SK-N-SH treated with all-trans-retinoic acid at 6 μM for 48 hours (cell line): ENCODE results near the gene YPEL2.

Experiments
- ATAC-seq: fragments of 200-7000 bp; cut with Tn5 transposase; 3 replicates; pipeline ENCODE4 v1.9.1; 2020; ENCODE audit warnings: mild to moderate bottlenecking, moderate library complexity
- CSDC2 ChIP-seq: fragments of 250-450 bp; sonication (Bioruptor Pico); IDR thresholded peaks from 2 replicates; pipeline ENCODE4 v1.5.0; 2020; ENCODE audit warnings: mild to moderate bottlenecking, moderate library complexity
- ESRRG ChIP-seq: fragments of 250-450 bp; sonication (Bioruptor Pico); IDR thresholded peaks from 2 replicates; pipeline ENCODE4 v1.6.1; 2021; ENCODE audit warnings: mild to moderate bottlenecking
- GLIS3 ChIP-seq: fragments of 250-450 bp; sonication (Bioruptor Pico); IDR thresholded peaks from 2 replicates; pipeline ENCODE4 v1.5.0; 2020; ENCODE audit warnings: mild to moderate bottlenecking, moderate library complexity
- ISL1 ChIP-seq: fragments of 250-450 bp; sonication (Bioruptor Pico); IDR thresholded peaks from 2 replicates; pipeline ENCODE4 v2.1.2; 2022; ENCODE audit warnings: mild to moderate bottlenecking, moderate library complexity
- SNAI2 ChIP-seq: fragments of 250-450 bp; sonication (Bioruptor Pico); IDR thresholded peaks from 2 replicates; pipeline ENCODE4 v1.5.0; 2020; ENCODE audit warnings: mild to moderate bottlenecking, moderate library complexity
- TOX ChIP-seq: fragments of 250-450 bp; sonication (Bioruptor Pico); IDR thresholded peaks from 2 replicates; pipeline ENCODE4 v1.8.0; 2021; ENCODE audit warnings: mild to moderate bottlenecking, moderate library complexity, borderline replicate concordance
- TSHZ2 ChIP-seq: fragments of 250-450 bp; sonication (Bioruptor Pico); IDR thresholded peaks from 2 replicates; pipeline ENCODE4 v1.5.0; 2020; ENCODE audit warnings: mild to moderate bottlenecking, moderate library complexity
- ZNF565 ChIP-seq: fragments of 450-650 bp; formaldehyde crosslinking; conservative IDR thresholded peaks from 2 replicates; pipeline ENCODE4 v1.5.0; 2020; ENCODE audit warnings: low read depth, mild to moderate bottlenecking, moderate library complexity
- ZNF70 ChIP-seq: fragments of 450-650 bp; formaldehyde crosslinking; IDR thresholded peaks from 2 replicates; pipeline ENCODE4 v1.5.0; 2020; ENCODE audit warnings: mild to moderate bottlenecking, moderate library complexity
- ZNF8 ChIP-seq: fragments of 450-650 bp; formaldehyde crosslinking; IDR thresholded peaks from 2 replicates; pipeline ENCODE4 v1.5.0; 2020; ENCODE audit warnings: mild to moderate bottlenecking, moderate library complexity
- TF ChIP-seq, protein P1 (sequence below): fragments of 250-450 bp; sonication (Bioruptor Pico); IDR thresholded peaks from 2 replicates; pipeline ENCODE4 v1.8.0; 2021; ENCODE audit warnings: low read depth, mild to moderate bottlenecking, moderate library complexity, borderline replicate concordance
- TF ChIP-seq, protein P2 (sequence below): fragments of 250-450 bp; sonication (Bioruptor Pico); IDR thresholded peaks from 2 replicates; pipeline ENCODE4 v1.5.1; 2020; ENCODE audit warnings: low read depth, mild to moderate bottlenecking, moderate library complexity

Gene YPEL2

GRCh38 chr17:59443106-59443505, 111.7 kb downstream of the YPEL2 start:
- TF ChIP-seq TOX (CRISPR knock-in tag) (no peak), GLIS3 (CRISPR knock-in tag) (no peak), SNAI2 (CRISPR knock-in tag) (no peak), ZNF8 (CRISPR knock-in tag) (no peak), ISL1 (CRISPR knock-in tag) (no peak), CSDC2 (CRISPR knock-in tag) (no peak), TSHZ2 (CRISPR knock-in tag) (no peak), ZNF565 (CRISPR knock-in tag) (no peak), ESRRG (CRISPR knock-in tag) (no peak), ZNF70 (CRISPR knock-in tag) (no peak)
- TF ChIP-seq, protein P1, sequence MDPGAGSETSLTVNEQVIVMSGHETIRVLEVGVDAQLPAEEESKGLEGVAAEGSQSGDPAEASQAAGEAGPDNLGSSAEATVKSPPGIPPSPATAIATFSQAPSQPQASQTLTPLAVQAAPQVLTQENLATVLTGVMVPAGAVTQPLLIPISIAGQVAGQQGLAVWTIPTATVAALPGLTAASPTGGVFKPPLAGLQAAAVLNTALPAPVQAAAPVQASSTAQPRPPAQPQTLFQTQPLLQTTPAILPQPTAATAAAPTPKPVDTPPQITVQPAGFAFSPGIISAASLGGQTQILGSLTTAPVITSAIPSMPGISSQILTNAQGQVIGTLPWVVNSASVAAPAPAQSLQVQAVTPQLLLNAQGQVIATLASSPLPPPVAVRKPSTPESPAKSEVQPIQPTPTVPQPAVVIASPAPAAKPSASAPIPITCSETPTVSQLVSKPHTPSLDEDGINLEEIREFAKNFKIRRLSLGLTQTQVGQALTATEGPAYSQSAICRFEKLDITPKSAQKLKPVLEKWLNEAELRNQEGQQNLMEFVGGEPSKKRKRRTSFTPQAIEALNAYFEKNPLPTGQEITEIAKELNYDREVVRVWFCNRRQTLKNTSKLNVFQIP (CRISPR knock-in tag) = no peak
- TF ChIP-seq, protein P2, sequence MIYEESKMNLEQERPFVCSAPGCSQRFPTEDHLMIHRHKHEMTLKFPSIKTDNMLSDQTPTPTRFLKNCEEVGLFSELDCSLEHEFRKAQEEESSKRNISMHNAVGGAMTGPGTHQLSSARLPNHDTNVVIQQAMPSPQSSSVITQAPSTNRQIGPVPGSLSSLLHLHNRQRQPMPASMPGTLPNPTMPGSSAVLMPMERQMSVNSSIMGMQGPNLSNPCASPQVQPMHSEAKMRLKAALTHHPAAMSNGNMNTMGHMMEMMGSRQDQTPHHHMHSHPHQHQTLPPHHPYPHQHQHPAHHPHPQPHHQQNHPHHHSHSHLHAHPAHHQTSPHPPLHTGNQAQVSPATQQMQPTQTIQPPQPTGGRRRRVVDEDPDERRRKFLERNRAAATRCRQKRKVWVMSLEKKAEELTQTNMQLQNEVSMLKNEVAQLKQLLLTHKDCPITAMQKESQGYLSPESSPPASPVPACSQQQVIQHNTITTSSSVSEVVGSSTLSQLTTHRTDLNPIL (CRISPR knock-in tag) = no peak
- ATAC-seq = no peak
